T-helper 2 cell treated with Interferon-gamma antibody and Interleukin-4, amounts not matched to agents 5 μg/mL and 100 μg/mL, for 36 hours (primary cell): ENCODE measurements around the gene SIGLEC1.

Experiments used
- DNase-seq: peaks from one replicate; pipeline ENCODE4 v3.0.0; 2021; ENCODE audit warnings: low spot score
- H3K27ac Mint-ChIP-seq: one replicate; pipeline ENCODE4 v1.8.0; 2021; ENCODE audit warnings: mild to moderate bottlenecking, mixed read lengths
- H3K27me3 Mint-ChIP-seq: one replicate; pipeline ENCODE4 v1.8.0; 2021; ENCODE audit warnings: low read depth, mixed read lengths
- H3K36me3 Mint-ChIP-seq: one replicate; pipeline ENCODE4 v1.8.0; 2021; ENCODE audit warnings: low read depth, mixed read lengths
- H3K4me1 Mint-ChIP-seq: one replicate; pipeline ENCODE4 v1.8.0; 2021; ENCODE audit warnings: low read depth, mixed read lengths
- H3K4me3 Mint-ChIP-seq: one replicate; pipeline ENCODE4 v1.8.0; 2022; ENCODE audit warnings: mild to moderate bottlenecking, moderate library complexity, mixed read lengths
- H3K9me3 Mint-ChIP-seq: one replicate; pipeline ENCODE4 v1.8.0; 2021; ENCODE audit warnings: mixed read lengths

SIGLEC1 gene

GRCh38 chr20:3739054-3739925 is 26.9 kb upstream of the SIGLEC1 start:
- H3K9me3 Mint-ChIP-seq, result no peaks in the 10 kb centered on the region
- H3K27me3 Mint-ChIP-seq, result peaks cover 14% of the 10 kb centered on the region

DNA sequence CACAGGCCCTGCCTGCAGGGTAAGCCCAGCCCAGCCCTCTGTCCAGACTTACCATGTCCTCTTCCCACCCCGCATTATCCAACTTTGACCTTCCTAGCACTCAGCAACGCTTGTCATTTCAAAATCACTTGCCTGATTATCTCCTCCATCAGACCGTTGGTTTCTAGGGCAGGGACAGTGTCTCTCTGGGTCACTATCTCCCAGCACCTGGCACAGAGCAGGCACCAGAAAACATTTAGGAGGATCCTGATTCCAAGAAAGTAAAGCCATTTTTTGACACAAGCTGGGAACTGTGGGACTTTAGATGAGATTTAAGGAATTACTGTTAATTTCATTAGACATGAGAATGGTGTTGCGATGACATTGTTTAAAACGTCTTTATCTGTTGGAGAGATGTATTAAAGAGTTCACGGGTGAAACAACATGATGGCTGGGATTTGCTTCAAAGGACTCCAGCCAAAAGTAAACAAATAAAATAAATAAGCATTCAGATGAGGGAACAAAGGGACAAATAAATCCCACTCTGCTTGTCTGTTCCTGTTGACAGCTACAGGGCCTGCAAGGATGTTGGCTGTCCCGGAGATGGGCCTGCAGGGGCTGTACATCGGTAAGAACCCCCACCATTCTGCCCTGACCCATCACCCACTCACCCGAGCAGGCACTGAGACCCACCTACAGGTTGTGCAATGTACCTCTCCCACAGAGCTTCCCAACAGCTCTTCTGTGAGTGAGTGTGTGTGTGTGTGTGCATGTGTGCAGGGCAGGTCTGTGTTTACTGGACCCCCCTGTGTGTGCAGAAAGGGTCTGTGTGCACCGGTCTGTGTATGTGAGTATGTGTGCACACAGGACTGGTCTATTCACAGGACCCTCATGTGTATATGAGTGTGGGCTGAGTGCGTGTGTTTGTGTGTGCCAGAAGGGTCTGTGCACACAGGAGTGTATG is 26.0 kb upstream of the SIGLEC1 start:
- H3K4me3 Mint-ChIP-seq, result no peak overlapping the region
- H3K4me1 Mint-ChIP-seq, result no peaks in the 10 kb centered on the region
- H3K27ac Mint-ChIP-seq, result no peak overlapping the region
- no peaks in the 10 kb centered on the region for H3K9me3 Mint-ChIP-seq
- no peaks in the 10 kb centered on the region for H3K36me3 Mint-ChIP-seq
- peaks cover 17% of the 10 kb centered on the region for H3K27me3 Mint-ChIP-seq
- DNase-seq, result no peak

More at GRCh38 chr20:3739054-3739925, 26.9 kb upstream of the SIGLEC1 start:
- no peak for DNase-seq
- H3K4me1 Mint-ChIP-seq, result peaks cover 1% of the 10 kb centered on the region
- H3K4me3 Mint-ChIP-seq, result no peak overlapping the region
- no peak overlapping the region for H3K27ac Mint-ChIP-seq
- no peaks in the 10 kb centered on the region for H3K36me3 Mint-ChIP-seq

- H3K9me3 Mint-ChIP-seq, result no peaks in the 10 kb centered on the region
- no peaks in the 10 kb centered on the region for H3K36me3 Mint-ChIP-seq
- H3K27ac Mint-ChIP-seq, result no peak overlapping the region
- DNase-seq, result no peak
- H3K4me1 Mint-ChIP-seq, result no peaks in the 10 kb centered on the region
- H3K4me3 Mint-ChIP-seq, result no peak overlapping the region
- peaks cover 36% of the 10 kb centered on the region for H3K27me3 Mint-ChIP-seq
Observed at GRCh38 chr20:3735768-3736167, 23.4 kb upstream of the SIGLEC1 start.

DNA sequence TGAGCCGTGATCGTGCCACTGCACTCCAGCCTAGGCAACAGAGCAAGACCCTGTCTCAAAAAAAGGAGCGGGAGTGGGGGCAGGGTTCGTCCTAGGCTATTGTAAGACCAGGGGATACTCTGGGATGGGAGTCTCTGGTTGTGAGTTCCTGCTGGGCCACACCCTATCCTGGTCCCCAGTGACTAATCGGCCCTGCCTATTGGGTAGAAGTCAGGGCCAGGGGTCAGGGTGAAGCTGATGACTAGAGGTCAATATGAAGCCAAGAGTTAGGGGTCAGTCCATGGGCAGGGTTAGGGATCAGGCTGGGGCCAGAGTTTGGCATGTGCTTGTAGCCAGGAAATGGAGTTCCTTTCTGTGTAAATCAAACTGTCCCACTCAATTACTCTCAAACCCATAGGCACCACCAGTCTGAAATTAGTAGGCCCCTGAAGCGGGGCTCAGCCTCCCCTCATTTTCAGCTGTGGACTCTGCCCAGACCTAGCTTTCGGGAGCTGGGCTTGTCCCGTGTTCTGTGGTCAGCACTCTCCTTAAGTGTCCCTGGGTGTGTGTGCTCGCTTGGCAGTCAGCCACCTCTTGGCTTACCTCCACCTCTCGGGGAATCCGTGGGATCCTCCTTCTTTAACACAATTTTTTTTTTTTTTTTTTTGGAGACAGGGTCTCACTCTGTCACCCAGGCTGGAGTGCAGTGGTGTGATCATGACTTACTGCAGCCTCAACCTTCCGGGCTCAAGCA is 21.9 kb upstream of the SIGLEC1 start:
- Mint-ChIP-seq H3K27ac (no peak overlapping the region), H3K4me1 (no peaks in the 10 kb centered on the region), H3K4me3 (no peak overlapping the region), H3K36me3 (no peaks in the 10 kb centered on the region), H3K9me3 (no peaks in the 10 kb centered on the region), H3K27me3 (peaks cover 43% of the 10 kb centered on the region)
- DNase-seq, result no peak

DNA sequence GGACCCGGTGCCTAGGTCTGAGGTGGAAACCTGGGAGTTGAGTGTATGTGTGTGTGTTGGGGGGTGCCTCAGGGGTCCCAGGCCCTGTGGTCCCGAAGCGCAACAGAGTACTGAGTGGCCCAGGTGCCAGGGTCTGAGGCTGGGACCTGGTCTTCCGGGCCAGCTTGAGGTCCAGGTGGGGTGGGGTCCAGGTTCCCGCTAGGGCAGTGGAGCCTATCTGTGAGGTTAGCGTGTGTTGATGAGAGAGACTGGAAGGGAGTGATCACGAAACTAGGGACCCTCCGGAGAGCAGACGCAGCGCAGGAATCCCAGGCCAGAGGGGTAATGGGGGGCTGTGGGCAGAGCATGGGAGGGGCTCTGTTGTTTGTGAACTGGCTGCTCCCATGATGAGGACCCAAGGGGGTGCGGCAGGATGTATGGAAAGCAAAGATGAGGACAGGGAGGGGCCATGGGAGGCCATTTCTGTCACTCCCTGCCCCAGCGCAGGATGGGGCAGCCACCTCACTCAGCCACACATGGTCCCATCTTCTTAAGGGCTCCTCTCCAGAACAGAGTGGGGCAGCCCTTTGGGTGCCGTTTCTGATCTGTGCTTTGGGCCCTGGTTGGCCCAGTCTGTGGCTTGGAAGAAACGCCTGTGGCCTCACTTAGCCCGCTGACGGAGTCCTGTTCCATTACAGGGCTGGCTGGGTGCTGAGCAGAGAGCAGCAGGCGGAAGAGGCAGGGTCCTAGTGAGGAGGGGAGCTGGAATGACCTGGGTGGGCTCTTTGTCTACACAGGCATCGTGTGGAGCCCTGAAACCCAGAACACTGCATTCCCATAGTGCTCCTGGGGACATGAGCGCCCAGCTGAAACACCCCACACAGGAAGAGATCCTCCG is 21.0 kb upstream of the SIGLEC1 start:
- DNase-seq, result no peak
- Mint-ChIP-seq H3K36me3 (no peaks in the 10 kb centered on the region), H3K27ac (no peak overlapping the region), H3K4me1 (no peaks in the 10 kb centered on the region), H3K4me3 (no peak overlapping the region), H3K9me3 (no peaks in the 10 kb centered on the region), H3K27me3 (peaks cover 43% of the 10 kb centered on the region)

- Mint-ChIP-seq H3K4me3 (no peak within 1 kb of the TSS), H3K27me3 (peaks cover 47% of the 10 kb centered on the region), H3K36me3 (no peaks in the 10 kb centered on the region), H3K9me3 (no peaks in the 10 kb centered on the region), H3K27ac (no peak within 1 kb of the TSS), H3K4me1 (no peaks in the 10 kb centered on the region)
- DNase-seq, result no peak
Observed at GRCh38 chr20:3732327-3733118, 20.1 kb upstream of the SIGLEC1 start, which contains the start of gene HSPA12B. Gene HSPA12B (plus strand): TSS chr20:3732685. CDS start chr20:3738675, 5,990 bp downstream.

GRCh38 chr20:3731944-3732326 is 19.5 kb upstream of the SIGLEC1 start:
- Mint-ChIP-seq H3K27ac (no peak overlapping the region), H3K4me1 (no peaks in the 10 kb centered on the region), H3K36me3 (no peaks in the 10 kb centered on the region), H3K9me3 (no peaks in the 10 kb centered on the region), H3K27me3 (peaks cover 53% of the 10 kb centered on the region), H3K4me3 (no peak overlapping the region)
- no peak for DNase-seq

- Mint-ChIP-seq H3K36me3 (no peaks in the 10 kb centered on the region), H3K4me3 (no peak overlapping the region), H3K27me3 (peaks cover 54% of the 10 kb centered on the region), H3K4me1 (no peaks in the 10 kb centered on the region), H3K27ac (no peak overlapping the region), H3K9me3 (no peaks in the 10 kb centered on the region)
- DNase-seq, result no peak
Observed at GRCh38 chr20:3730803-3731672, 18.6 kb upstream of the SIGLEC1 start.

DNA sequence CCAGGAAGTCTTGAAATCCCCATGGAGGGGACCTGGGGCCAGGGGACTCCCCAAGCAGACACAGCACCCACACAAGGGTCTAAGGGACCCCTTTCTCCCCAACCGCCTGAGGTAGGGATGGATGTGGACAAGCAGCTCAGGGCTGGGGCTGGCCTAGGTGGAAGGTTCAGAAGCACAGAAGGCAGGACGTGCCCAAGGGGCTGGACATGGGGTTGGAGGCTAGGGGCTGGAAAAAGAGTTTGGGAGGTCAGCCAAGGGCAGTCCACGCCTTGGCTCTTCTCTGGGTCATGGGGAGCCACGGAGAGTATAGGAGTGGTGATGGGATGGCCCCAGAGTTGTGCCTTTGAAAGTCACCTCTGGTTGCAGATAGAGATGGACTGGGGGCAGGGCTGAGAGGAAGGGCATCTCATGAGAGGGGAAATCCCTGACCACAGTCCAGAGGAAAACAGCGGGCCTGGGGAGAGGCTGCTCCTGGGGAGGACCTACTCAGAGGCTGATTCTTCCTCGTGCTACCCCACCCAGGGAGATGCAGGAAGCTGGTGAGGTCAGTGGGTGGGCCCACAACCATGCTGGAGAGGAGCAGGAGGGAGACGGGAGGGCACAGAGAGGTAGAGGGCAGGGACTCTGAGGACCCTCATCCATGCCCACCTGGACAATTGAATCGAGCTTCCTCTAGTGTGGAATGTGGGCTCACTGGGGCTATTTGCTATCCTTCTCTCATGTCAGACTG is 17.6 kb upstream of the SIGLEC1 start:
- no peak for DNase-seq
- Mint-ChIP-seq H3K4me3 (no peak overlapping the region), H3K27me3 (peaks cover 47% of the 10 kb centered on the region), H3K27ac (no peak overlapping the region), H3K9me3 (no peaks in the 10 kb centered on the region), H3K4me1 (no peaks in the 10 kb centered on the region), H3K36me3 (no peaks in the 10 kb centered on the region)

- Mint-ChIP-seq H3K27me3 (peaks cover 47% of the 10 kb centered on the region), H3K36me3 (no peaks in the 10 kb centered on the region), H3K27ac (no peak overlapping the region), H3K9me3 (no peaks in the 10 kb centered on the region), H3K4me1 (no peaks in the 10 kb centered on the region), H3K4me3 (no peak overlapping the region)
- DNase-seq, result no peak
Observed at GRCh38 chr20:3729378-3729777, 17.0 kb upstream of the SIGLEC1 start.

GRCh38 chr20:3728876-3729275 is 16.5 kb upstream of the SIGLEC1 start:
- DNase-seq, result no peak
- Mint-ChIP-seq H3K4me1 (peaks cover 2% of the 10 kb centered on the region), H3K27ac (no peak overlapping the region), H3K4me3 (no peak overlapping the region), H3K9me3 (no peaks in the 10 kb centered on the region), H3K27me3 (peaks cover 47% of the 10 kb centered on the region), H3K36me3 (no peaks in the 10 kb centered on the region)
